OCI-LY3 (cell line): ENCODE results near the gene FOXL1.

Source experiments
- H2AFZ ChIP-seq: fragments of 200-600, 300-600 bp; shearing (Covaris generic); 2 replicates; pipeline ENCODE4 v1.6.0; 2014; ENCODE audit warnings: antibody characterized with exemption, low read depth, low read length
- H3K27ac ChIP-seq: fragments of 200-600, 300-600 bp; sonication (generic); 2 replicates; pipeline ENCODE4 v1.5.1; 2014; ENCODE audit warnings: mild to moderate bottlenecking, low read length, moderate library complexity, mixed read lengths
- H3K27me3 ChIP-seq: fragments of 200-600, 300-600 bp; sonication (generic); 2 replicates; pipeline ENCODE4 v1.6.1; 2014; ENCODE audit warnings: low read depth, low read length, mixed read lengths
- H3K36me3 ChIP-seq: fragments of 200-600, 300-600 bp; sonication (generic); replicated peaks from 2 replicates; pipeline ENCODE3; 2014; ENCODE audit warnings: low read depth, low read length, mixed read lengths
- H3K4me1 ChIP-seq: fragments of 300-600, 200-600 bp; sonication (generic); 2 replicates; pipeline ENCODE4 v1.6.1; 2014; ENCODE audit warnings: low read length, mixed read lengths
- H3K4me2 ChIP-seq: fragments of 200-600, 300-600 bp; sonication (generic); 2 replicates; pipeline ENCODE4 v1.6.1; 2014; ENCODE audit warnings: low read length, mixed read lengths
- H3K4me3 ChIP-seq: fragments of 300-600, 200-600 bp; sonication (generic); 2 replicates; pipeline ENCODE4 v1.5.1; 2014; ENCODE audit warnings: antibody characterized with exemption, mild to moderate bottlenecking, low read length, moderate library complexity
- H3K79me2 ChIP-seq: fragments of 300-600, 200-600 bp; shearing (Covaris generic); 2 replicates; pipeline ENCODE4 v1.6.1; 2014; ENCODE audit warnings: mild to moderate bottlenecking, low read length, mixed read lengths
- H3K9ac ChIP-seq: fragments of 300-600, 200-600 bp; shearing (Covaris generic); 2 replicates; pipeline ENCODE4 v1.6.0; 2014; ENCODE audit warnings: mild to moderate bottlenecking, low read length, moderate library complexity
- H3K9me3 ChIP-seq: fragments of 200-600, 300-600 bp; shearing (Covaris generic); 2 replicates; pipeline ENCODE4 v1.6.1; 2014; ENCODE audit warnings: low read length, mixed read lengths; ENCODE audit not compliant: insufficient read depth
- H4K20me1 ChIP-seq: fragments of 200-600, 300-600 bp; sonication (generic); 2 replicates; pipeline ENCODE4 v1.6.1; 2016; ENCODE audit warnings: low read length, mixed read lengths; ENCODE audit not compliant: insufficient read depth
- EZH2phosphoT487 ChIP-seq: fragments of 200-600 bp; shearing (Covaris generic); IDR thresholded peaks from 2 replicates; pipeline ENCODE4 v1.6.1; 2018; ENCODE audit warnings: antibody characterized with exemption, mixed run types, low read depth
- TF ChIP-seq, protein P1 (sequence below): fragments of 200-600, 300-600 bp; sonication (generic); IDR thresholded peaks from 2 replicates; pipeline ENCODE4 v1.5.1; 2014; ENCODE audit warnings: antibody characterized with exemption, low read length, low read depth

The FOXL1 gene

GRCh38 chr16:86554599-86554916 lies 23.8 kb upstream of the FOXL1 start:
- Histone ChIP-seq H3K9ac (peak overlapping the region; percentile 95), H3K4me3 (peak overlapping the region; percentile 97), H4K20me1 (no peaks in the 10 kb centered on the region), H3K27me3 (no peaks in the 10 kb centered on the region), H2AFZ (peak overlapping the region; percentile 90), H3K4me1 (peaks cover 10% of the 10 kb centered on the region), H3K36me3 (peaks cover 7% of the 10 kb centered on the region), H3K27ac (0 out of 2 replicates have a peak overlapping the region, but pooled peaks have one; percentile 20), H3K4me2 (peak overlapping the region; percentile 95), H3K9me3 (no peaks in the 10 kb centered on the region), H3K79me2 (peaks cover 12% of the 10 kb centered on the region)
- no peak for TF ChIP-seq EZH2phosphoT487
- TF ChIP-seq, protein P1, sequence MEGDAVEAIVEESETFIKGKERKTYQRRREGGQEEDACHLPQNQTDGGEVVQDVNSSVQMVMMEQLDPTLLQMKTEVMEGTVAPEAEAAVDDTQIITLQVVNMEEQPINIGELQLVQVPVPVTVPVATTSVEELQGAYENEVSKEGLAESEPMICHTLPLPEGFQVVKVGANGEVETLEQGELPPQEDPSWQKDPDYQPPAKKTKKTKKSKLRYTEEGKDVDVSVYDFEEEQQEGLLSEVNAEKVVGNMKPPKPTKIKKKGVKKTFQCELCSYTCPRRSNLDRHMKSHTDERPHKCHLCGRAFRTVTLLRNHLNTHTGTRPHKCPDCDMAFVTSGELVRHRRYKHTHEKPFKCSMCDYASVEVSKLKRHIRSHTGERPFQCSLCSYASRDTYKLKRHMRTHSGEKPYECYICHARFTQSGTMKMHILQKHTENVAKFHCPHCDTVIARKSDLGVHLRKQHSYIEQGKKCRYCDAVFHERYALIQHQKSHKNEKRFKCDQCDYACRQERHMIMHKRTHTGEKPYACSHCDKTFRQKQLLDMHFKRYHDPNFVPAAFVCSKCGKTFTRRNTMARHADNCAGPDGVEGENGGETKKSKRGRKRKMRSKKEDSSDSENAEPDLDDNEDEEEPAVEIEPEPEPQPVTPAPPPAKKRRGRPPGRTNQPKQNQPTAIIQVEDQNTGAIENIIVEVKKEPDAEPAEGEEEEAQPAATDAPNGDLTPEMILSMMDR: no peak

- Histone ChIP-seq H3K27me3 (no peaks in the 10 kb centered on the region), H3K79me2 (peaks cover 12% of the 10 kb centered on the region), H3K9me3 (no peaks in the 10 kb centered on the region), H2AFZ (peak within 1 kb of the TSS; percentile 91), H3K4me2 (peak within 1 kb of the TSS; percentile 95), H4K20me1 (no peaks in the 10 kb centered on the region), H3K9ac (peak within 1 kb of the TSS; percentile 95), H3K27ac (0 out of 2 replicates have a peak within 1 kb of the TSS, but pooled peaks have one; percentile 20), H3K4me3 (peak within 1 kb of the TSS; percentile 97), H3K36me3 (peaks cover 7% of the 10 kb centered on the region), H3K4me1 (peaks cover 10% of the 10 kb centered on the region)
- TF ChIP-seq, protein P1: no peak
- TF ChIP-seq EZH2phosphoT487: no peak
Observed at GRCh38 chr16:86554917-86555703, 23.2 kb upstream of the FOXL1 start, which contains the start of gene MTHFSD. Gene MTHFSD, minus strand, starts transcription at chr16:86555235. Its CDS starts 51 bp downstream, at chr16:86555184.

DNA sequence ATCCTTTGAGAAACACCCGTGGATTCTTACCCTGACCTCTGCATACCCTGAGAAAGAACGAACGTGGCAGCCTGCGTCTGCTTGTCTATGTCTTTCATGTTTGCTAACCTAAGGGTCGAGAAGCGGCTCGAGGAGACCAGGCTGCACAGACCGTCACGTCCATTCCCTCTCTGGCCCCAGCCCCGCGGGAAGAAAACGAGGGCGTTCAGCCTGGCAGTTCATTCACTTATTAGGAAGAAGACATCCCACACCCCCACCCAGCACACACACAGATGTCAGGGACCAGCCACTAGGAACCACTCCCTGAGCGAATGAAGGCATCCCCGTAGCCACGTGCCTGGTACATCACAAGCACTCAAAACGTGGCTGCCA lies 22.7 kb upstream of the FOXL1 start:
- Histone ChIP-seq H3K27ac (no peak overlapping the region), H2AFZ (no peak overlapping the region; the same call in 1 of the 2 replicates), H3K79me2 (peaks cover 12% of the 10 kb centered on the region)

GRCh38 chr16:86556576-86556975 lies 21.8 kb upstream of the FOXL1 start:
- peaks cover 12% of the 10 kb centered on the region for H3K79me2 ChIP-seq
- peaks cover 10% of the 10 kb centered on the region for H3K4me1 ChIP-seq
- no peak overlapping the region for H3K9ac ChIP-seq
- H3K27me3 ChIP-seq: no peaks in the 10 kb centered on the region
- TF ChIP-seq, protein P1: no peak
- TF ChIP-seq EZH2phosphoT487: no peak
- no peaks in the 10 kb centered on the region for H4K20me1 ChIP-seq
- no peak overlapping the region for H3K4me2 ChIP-seq
- no peaks in the 10 kb centered on the region for H3K9me3 ChIP-seq
- H3K27ac ChIP-seq: no peak overlapping the region
- H3K36me3 ChIP-seq: peaks cover 3% of the 10 kb centered on the region
- H2AFZ ChIP-seq: no peak overlapping the region
- no peak overlapping the region for H3K4me3 ChIP-seq

More for the DNA sequence above, 22.7 kb upstream of the FOXL1 start:
- TF ChIP-seq, protein P1: no peak
- no peak for TF ChIP-seq EZH2phosphoT487
- H3K9ac ChIP-seq: peak overlapping the region; percentile 95
- peaks cover 7% of the 10 kb centered on the region for H3K36me3 ChIP-seq
- H3K4me2 ChIP-seq: peak overlapping the region; percentile 89
- peak overlapping the region; percentile 97 for H3K4me3 ChIP-seq
- H4K20me1 ChIP-seq: no peaks in the 10 kb centered on the region
- no peaks in the 10 kb centered on the region for H3K27me3 ChIP-seq
- peaks cover 10% of the 10 kb centered on the region for H3K4me1 ChIP-seq
- no peaks in the 10 kb centered on the region for H3K9me3 ChIP-seq
